Esophagus muscularis mucosa (tissue), 4 donors: ENCODE results near the gene PAFAH1B2. TPM values are rescaled to one million over a fixed set of nuclear protein-coding genes. Genes with fewer than 3 reads are reported as not detected.
"Not testable (repeated sequence)": the region's sequence is repeated elsewhere in the genome, so short reads cannot be mapped to it uniquely, and the experiment has no call there.

Experiments
- DNase-seq: peaks from one replicate; pipeline ENCODE4 v3.0.0-alpha.2; 2017; ENCODE audit errors: extremely low spot score
- H3K27ac ChIP-seq, 4 donors: fragments of 200-600 bp; sonication (generic); replicated peaks in 1 of 4; 1 replicate in 3 of 4; 2 replicates in 1 of 4; pipeline ENCODE4 v1.5.1; 2016 to 2019; ENCODE audit warnings: mild to moderate bottlenecking in 1 of 4
- H3K27me3 ChIP-seq, 4 donors: fragments of 200-600 bp; sonication (generic); one replicate each; pipeline versions ENCODE4 v1.5.1 to v1.6.0; 2016 to 2019
- H3K36me3 ChIP-seq, 4 donors: fragments of 200-600 bp; sonication (generic); one replicate each; pipeline ENCODE4 v1.5.1; 2016 to 2019
- H3K4me1 ChIP-seq, 4 donors: fragments of 200-600 bp; sonication (generic); one replicate each; pipeline ENCODE4 v1.5.1; 2016 to 2019
- H3K4me3 ChIP-seq, 4 donors: fragments of 200-600 bp; sonication (generic); 1 replicate in 2 of 4; 2 replicates in 2 of 4; pipeline ENCODE4 v1.5.1; 2016 to 2019; ENCODE audit warnings: mild to moderate bottlenecking in 4 of 4, moderate library complexity in 1 of 4
- H3K9me3 ChIP-seq, 4 donors: fragments of 200-600 bp; sonication (generic); 1 replicate in 3 of 4; 2 replicates in 1 of 4; pipeline ENCODE4 v1.5.1; 2016 to 2019
- CTCF ChIP-seq, 3 experiments: fragments of 200-600 bp in 2 of 3; fragments of 450-650 bp in 1 of 3; sonication (generic) in 2 of 3; IDR thresholded peaks; one replicate each; pipeline ENCODE4 v1.5.1; 2017 to 2019; ENCODE audit warnings: antibody characterized with exemption in 3 of 3, mild to moderate bottlenecking in 2 of 3, moderate library complexity in 1 of 3
- EP300 ChIP-seq: sonication (generic); formaldehyde crosslinking; IDR thresholded peaks from one replicate; pipeline ENCODE4 v1.6.1; 2017; ENCODE audit warnings: antibody characterized with exemption
- POLR2A ChIP-seq: fragments of 450-650 bp; IDR thresholded peaks from one replicate; pipeline ENCODE4 v1.6.1; 2017; ENCODE audit warnings: antibody characterized with exemption, moderate library complexity, mild to moderate bottlenecking, low read depth
- POLR2AphosphoS5 ChIP-seq, 2 donors: sonication (generic); formaldehyde crosslinking; IDR thresholded peaks; one replicate each; pipeline ENCODE4 v1.6.1; 2017; ENCODE audit warnings: antibody characterized with exemption in 2 of 2
- WGBS: methylation state at CpG from one replicate; pipeline ENCODE4 v1.1.5; 2018; 5-methylcytosine and 5-hydroxymethylcytosine counted together
- intact Hi-C: fragments of 100-400 bp; cut with DNase I; formaldehyde crosslinking; loops from one replicate; pipeline ENCODE4 v1.15.1; 2023
- total RNA-seq, 4 donors: library from RNA; depleted of rRNA; stranded (reverse); fragments of >200 nt; gene quantifications; one replicate each; pipeline versions ENCODE4 v1.1.0 to v1.2.1, GENCODE V29; 2016

Gene PAFAH1B2
- total RNA-seq, 4 donors from 2014 or later: 40.3 to 63.0 (median 47.4) TPM

GRCh38 chr11:117134979-117135378 is 9.1 kb upstream of the PAFAH1B2 start:
- peak in 1 of 2 donors; percentile 51 for TF ChIP-seq POLR2AphosphoS5 (IDR thresholded peaks at IDR 0.05)
- H3K9me3 ChIP-seq, H3K36me3 ChIP-seq, H3K27ac ChIP-seq, H3K4me1 ChIP-seq, DNase-seq, intact Hi-C loops, H3K27me3 ChIP-seq, H3K4me3 ChIP-seq: not testable (repeated sequence)
- 80% methylated on average over 1 of the region's 4 CpGs for WGBS

- H3K27ac ChIP-seq: peak overlapping the region in 2 of 4 donors; percentile 47
- intact Hi-C loops, H3K36me3 ChIP-seq, H3K9me3 ChIP-seq, DNase-seq, H3K4me1 ChIP-seq, H3K27me3 ChIP-seq, H3K4me3 ChIP-seq: not testable (repeated sequence)
- no CpG with 5 or more reads among the region's 15 CpGs for WGBS
- peak in 1 of 2 donors; percentile 76 for TF ChIP-seq POLR2AphosphoS5 (IDR thresholded peaks at IDR 0.05)
Observed at GRCh38 chr11:117137223-117138086, 6.6 kb upstream of the PAFAH1B2 start.

GRCh38 chr11:117143390-117143789 is 697 bp upstream of the PAFAH1B2 start:
- WGBS: 8% methylated on average over 5 of the region's 5 CpGs
- peak overlapping the region; percentile 91 to 98 (median 92) for H3K27ac ChIP-seq
- intact Hi-C loops: no loop called here

GRCh38 chr11:117144477-117145392 is 648 bp downstream of the PAFAH1B2 start:
- WGBS: under 1% methylated on average over 27 of the region's 62 CpGs
- no peaks in the 10 kb centered on the region for H3K27me3 ChIP-seq
- H3K27ac ChIP-seq: peak overlapping the region; percentile 91 to 98 (median 92)
- peaks cover 30 to 54% (median 51%) of the 10 kb centered on the region in 4 donors for H3K4me1 ChIP-seq
- peaks cover 6 to 16% (median 13%) of the 10 kb centered on the region in 4 donors for H3K36me3 ChIP-seq
- peak; percentile 94 for DNase-seq
- TF ChIP-seq POLR2AphosphoS5 (IDR thresholded peaks at IDR 0.05): peak; percentile 39 to 41
- TF ChIP-seq EP300: peak; percentile 30
- no peak for TF ChIP-seq CTCF (IDR thresholded peaks at IDR 0.05)
- no peak for TF ChIP-seq POLR2A
- no peaks in the 10 kb centered on the region for H3K9me3 ChIP-seq
- peak overlapping the region; percentile 79 to 94 (median 85) for H3K4me3 ChIP-seq
- intact Hi-C loops: no loop called here

More at GRCh38 chr11:117143390-117143789, 697 bp upstream of the PAFAH1B2 start:
- Histone ChIP-seq H3K27me3 (no peaks in the 10 kb centered on the region), H3K4me3 (peak overlapping the region; percentile 79 to 94 (median 85)), H3K4me1 (peaks cover 24 to 41% (median 39%) of the 10 kb centered on the region in 4 donors), H3K9me3 (no peaks in the 10 kb centered on the region), H3K36me3 (peaks cover 6 to 16% (median 13%) of the 10 kb centered on the region in 4 donors)
- no peak for TF ChIP-seq CTCF (IDR thresholded peaks at IDR 0.05)
- no peak for TF ChIP-seq EP300
- no peak for TF ChIP-seq POLR2AphosphoS5 (IDR thresholded peaks at IDR 0.05)
- TF ChIP-seq POLR2A: no peak
- DNase-seq: no peak

- peaks cover 32 to 61% (median 56%) of the 10 kb centered on the region in 4 donors for H3K4me1 ChIP-seq
- H3K36me3 ChIP-seq: peaks cover 6 to 16% (median 13%) of the 10 kb centered on the region in 4 donors
- no peaks in the 10 kb centered on the region for H3K9me3 ChIP-seq
- TF ChIP-seq CTCF (IDR thresholded peaks at IDR 0.05) (no peak), POLR2AphosphoS5 (IDR thresholded peaks at IDR 0.05) (no peak), POLR2A (no peak), EP300 (no peak)
- H3K4me3 ChIP-seq: peak overlapping the region; percentile 79 to 94 (median 85)
- WGBS: 8% methylated on average over 5 of the region's 5 CpGs
- intact Hi-C loops: no loop called here
- no peak for DNase-seq
- peak overlapping the region; percentile 91 to 98 (median 92) for H3K27ac ChIP-seq
- no peaks in the 10 kb centered on the region for H3K27me3 ChIP-seq
Observed at GRCh38 chr11:117145393-117145761, 1.3 kb downstream of the PAFAH1B2 start.
